Activated CD4-positive, alpha-beta T cell treated with anti-CD3 and anti-CD28 coated beads, Interleukin-10, Interleukin-2, amounts not matched to agents 100 ng/mL and 50 ng/mL, durations not matched to agents 16 hours and 8 hours (primary cell): Measurements from ENCODE around the gene ITGA11.

Experiments used
- DNase-seq: peaks from one replicate; pipeline ENCODE4 v3.0.0-alpha.2; 2020

Gene ITGA11

GRCh38 chr15:68447976-68448755 lies 16.2 kb upstream of the ITGA11 start:
- DNase-seq = no peak

GRCh38 chr15:68447209-68447608 lies 15.2 kb upstream of the ITGA11 start:
- no peak for DNase-seq

- DNase-seq = no peak
These were observed 13.4 kb upstream of the ITGA11 start for GRCh38 chr15:68445351-68445750.

GRCh38 chr15:68444336-68444735 lies 12.4 kb upstream of the ITGA11 start:
- no peak for DNase-seq

GRCh38 chr15:68442903-68443302 lies 10.9 kb upstream of the ITGA11 start:
- no peak for DNase-seq

GRCh38 chr15:68442041-68442440 lies 10.1 kb upstream of the ITGA11 start:
- DNase-seq = no peak

- DNase-seq = no peak
These were observed 9.2 kb upstream of the ITGA11 start for GRCh38 chr15:68441045-68441743.

GRCh38 chr15:68440136-68440535 lies 8.2 kb upstream of the ITGA11 start:
- DNase-seq = no peak

- no peak for DNase-seq
These were observed 7.5 kb upstream of the ITGA11 start for GRCh38 chr15:68439506-68439905.

GRCh38 chr15:68436680-68437079 lies 4.7 kb upstream of the ITGA11 start:
- DNase-seq = no peak

- no peak for DNase-seq
These were observed 4.0 kb upstream of the ITGA11 start for GRCh38 chr15:68435966-68436365.

GRCh38 chr15:68434021-68434420 lies 2.1 kb upstream of the ITGA11 start:
- no peak for DNase-seq

GRCh38 chr15:68433551-68433950 lies 1.6 kb upstream of the ITGA11 start:
- no peak for DNase-seq

GRCh38 chr15:68432441-68433064 lies 590 bp upstream of the ITGA11 start:
- DNase-seq = no peak

- no peak for DNase-seq
These were observed 749 bp downstream of the ITGA11 start for GRCh38 chr15:68431037-68431791.

- no peak for DNase-seq
These were observed 1.4 kb downstream of the ITGA11 start for GRCh38 chr15:68430471-68431036.

- no peak for DNase-seq
These were observed 2.1 kb downstream of the ITGA11 start for GRCh38 chr15:68429691-68430470.

GRCh38 chr15:68428431-68428940 lies 3.5 kb downstream of the ITGA11 start:
- DNase-seq = no peak

- no peak for DNase-seq
These were observed 4.0 kb downstream of the ITGA11 start for GRCh38 chr15:68427963-68428362.

GRCh38 chr15:68427366-68427765 lies 4.6 kb downstream of the ITGA11 start:
- DNase-seq = no peak

GRCh38 chr15:68426116-68426515 lies 5.8 kb downstream of the ITGA11 start:
- DNase-seq = no peak
